HG03565 (cell line): ENCODE measurements around the gene ITIH4.
A peak's percentile ranks its signal among the peaks of the same experiment; 100 is the strongest.

Experiments
- ATAC-seq: cut with Tn5 transposase; IDR thresholded peaks from one replicate; pipeline ENCODE4 v1.9.1; 2021; ENCODE audit warnings: mild to moderate bottlenecking, moderate library complexity; ENCODE audit not compliant: unreplicated experiment

Gene ITIH4

GRCh38 chr3:52773361-52774065 lies 57.0 kb downstream of the ITIH4 start:
- no peak for ATAC-seq

GRCh38 chr3:52771702-52772101 lies 58.8 kb downstream of the ITIH4 start:
- ATAC-seq: no peak

- no peak for ATAC-seq
Measured at GRCh38 chr3:52771334-52771681, 59.2 kb downstream of the ITIH4 start.

- peak; percentile 89 for ATAC-seq
Measured at GRCh38 chr3:52770496-52771333, 59.8 kb downstream of the ITIH4 start, which contains the start of gene NEK4. Gene NEK4, minus strand, starts transcription at chr3:52770940. Its CDS starts 194 bp downstream, at chr3:52770746.

GRCh38 chr3:52769786-52770455 lies 60.6 kb downstream of the ITIH4 start:
- no peak for ATAC-seq

GRCh38 chr3:52763466-52763865 lies 67.0 kb downstream of the ITIH4 start:
- ATAC-seq: no peak
